DND-41 (cell line): ENCODE results near the gene PIP4K2A.

Experiments
- ATAC-seq: fragments of 200-7000 bp; cut with Tn5 transposase; 3 replicates; pipeline ENCODE4 v1.9.1; 2021; ENCODE audit warnings: low read depth; ENCODE audit not compliant: insufficient read depth
- DNase-seq: peaks from one replicate; pipeline ENCODE4 v3.0.0-alpha.2; 2020
- H2AFZ ChIP-seq: 2 replicates; pipeline ENCODE4 v1.6.0; 2012; ENCODE audit warnings: low read depth, low read length
- H3K27ac ChIP-seq: 2 replicates; pipeline ENCODE4 v1.5.1; 2012; ENCODE audit warnings: low read length, inconsistent platforms
- H3K27me3 ChIP-seq: fragments of 200-600 bp; sonication (generic); 2 replicates; pipeline ENCODE4 v1.6.0; 2012; ENCODE audit warnings: low read length, mild to moderate bottlenecking, inconsistent platforms; ENCODE audit not compliant: insufficient read depth, poor library complexity
- H3K36me3 ChIP-seq: 2 replicates; pipeline ENCODE4 v1.5.1; 2012; ENCODE audit warnings: low read length, inconsistent platforms; ENCODE audit not compliant: insufficient read depth
- H3K4me1 ChIP-seq: 2 replicates; pipeline ENCODE4 v1.5.1; 2012; ENCODE audit warnings: mild to moderate bottlenecking, low read length; ENCODE audit not compliant: insufficient read depth
- H3K4me2 ChIP-seq: 2 replicates; pipeline ENCODE4 v1.6.0; 2012; ENCODE audit warnings: mild to moderate bottlenecking, moderate library complexity, low read length, inconsistent platforms; ENCODE audit not compliant: insufficient read depth
- H3K4me3 ChIP-seq, 2 experiments: fragments of 200-600 bp in 1 of 2; shearing (Covaris generic) in 1 of 2; 2 replicates each; pipeline ENCODE4 v1.5.1; 2012 to 2016; ENCODE audit warnings: inconsistent platforms in 2 of 2, low read length in 2 of 2, mild to moderate bottlenecking in 2 of 2, low read depth in 1 of 2, moderate library complexity in 1 of 2
- H3K79me2 ChIP-seq: 2 replicates; pipeline ENCODE4 v1.6.0; 2012; ENCODE audit warnings: low read length, inconsistent platforms; ENCODE audit not compliant: insufficient read depth
- H3K9ac ChIP-seq: 2 replicates; pipeline ENCODE4 v1.6.0; 2012; ENCODE audit warnings: low read depth, mild to moderate bottlenecking, inconsistent platforms, low read length, moderate library complexity
- H3K9me3 ChIP-seq: 2 replicates; pipeline ENCODE4 v1.5.1; 2012; ENCODE audit warnings: low read length, moderate library complexity, mild to moderate bottlenecking, inconsistent platforms; ENCODE audit not compliant: insufficient read depth, severe bottlenecking
- H4K20me1 ChIP-seq: 2 replicates; pipeline ENCODE4 v1.6.0; 2012; ENCODE audit warnings: low read length; ENCODE audit not compliant: insufficient read depth
- EZH2 ChIP-seq: IDR thresholded peaks from 3 replicates; pipeline ENCODE4 v1.6.1; 2012; ENCODE audit warnings: borderline replicate concordance, low read depth, mild to moderate bottlenecking, moderate library complexity, low read length, inconsistent platforms; ENCODE audit not compliant: severe bottlenecking
- TF ChIP-seq, protein P1 (sequence below): IDR thresholded peaks from 2 replicates; pipeline ENCODE4 v1.5.1; 2012; ENCODE audit warnings: borderline replicate concordance, low read length, moderate library complexity, mild to moderate bottlenecking; ENCODE audit not compliant: poor library complexity, severe bottlenecking; ENCODE audit errors: extremely low read depth

The PIP4K2A gene

GRCh38 chr10:22609251-22609650 is 105.1 kb downstream of the PIP4K2A start:
- DNase-seq (no peak), ATAC-seq (no peak)
- no peak overlapping the region for H3K27ac ChIP-seq
- peaks cover 40% of the 10 kb centered on the region for H3K36me3 ChIP-seq
- H3K27me3 ChIP-seq: no peaks in the 10 kb centered on the region
- H3K4me2 ChIP-seq: no peak overlapping the region
- no peak overlapping the region for H3K9ac ChIP-seq
- peaks cover 52% of the 10 kb centered on the region for H3K4me1 ChIP-seq
- peaks cover 34% of the 10 kb centered on the region for H3K79me2 ChIP-seq
- no peak overlapping the region for H3K4me3 ChIP-seq
- no peak for TF ChIP-seq EZH2
- TF ChIP-seq, protein P1, sequence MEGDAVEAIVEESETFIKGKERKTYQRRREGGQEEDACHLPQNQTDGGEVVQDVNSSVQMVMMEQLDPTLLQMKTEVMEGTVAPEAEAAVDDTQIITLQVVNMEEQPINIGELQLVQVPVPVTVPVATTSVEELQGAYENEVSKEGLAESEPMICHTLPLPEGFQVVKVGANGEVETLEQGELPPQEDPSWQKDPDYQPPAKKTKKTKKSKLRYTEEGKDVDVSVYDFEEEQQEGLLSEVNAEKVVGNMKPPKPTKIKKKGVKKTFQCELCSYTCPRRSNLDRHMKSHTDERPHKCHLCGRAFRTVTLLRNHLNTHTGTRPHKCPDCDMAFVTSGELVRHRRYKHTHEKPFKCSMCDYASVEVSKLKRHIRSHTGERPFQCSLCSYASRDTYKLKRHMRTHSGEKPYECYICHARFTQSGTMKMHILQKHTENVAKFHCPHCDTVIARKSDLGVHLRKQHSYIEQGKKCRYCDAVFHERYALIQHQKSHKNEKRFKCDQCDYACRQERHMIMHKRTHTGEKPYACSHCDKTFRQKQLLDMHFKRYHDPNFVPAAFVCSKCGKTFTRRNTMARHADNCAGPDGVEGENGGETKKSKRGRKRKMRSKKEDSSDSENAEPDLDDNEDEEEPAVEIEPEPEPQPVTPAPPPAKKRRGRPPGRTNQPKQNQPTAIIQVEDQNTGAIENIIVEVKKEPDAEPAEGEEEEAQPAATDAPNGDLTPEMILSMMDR: no peak
- H3K9me3 ChIP-seq: no peaks in the 10 kb centered on the region
- H2AFZ ChIP-seq: no peak overlapping the region
- peaks cover 23% of the 10 kb centered on the region for H4K20me1 ChIP-seq

GRCh38 chr10:22607261-22607660 is 107.1 kb downstream of the PIP4K2A start:
- Histone ChIP-seq H3K27ac (no peak overlapping the region), H2AFZ (no peak overlapping the region), H3K36me3 (peaks cover 40% of the 10 kb centered on the region), H3K27me3 (no peaks in the 10 kb centered on the region), H3K4me1 (peaks cover 36% of the 10 kb centered on the region), H3K9ac (no peak overlapping the region), H3K79me2 (peaks cover 18% of the 10 kb centered on the region), H4K20me1 (peaks cover 7% of the 10 kb centered on the region), H3K4me2 (no peak overlapping the region), H3K9me3 (no peaks in the 10 kb centered on the region), H3K4me3 (no peak overlapping the region)
- ATAC-seq (no peak), DNase-seq (no peak)
- TF ChIP-seq, protein P1: no peak
- no peak for TF ChIP-seq EZH2

DNA sequence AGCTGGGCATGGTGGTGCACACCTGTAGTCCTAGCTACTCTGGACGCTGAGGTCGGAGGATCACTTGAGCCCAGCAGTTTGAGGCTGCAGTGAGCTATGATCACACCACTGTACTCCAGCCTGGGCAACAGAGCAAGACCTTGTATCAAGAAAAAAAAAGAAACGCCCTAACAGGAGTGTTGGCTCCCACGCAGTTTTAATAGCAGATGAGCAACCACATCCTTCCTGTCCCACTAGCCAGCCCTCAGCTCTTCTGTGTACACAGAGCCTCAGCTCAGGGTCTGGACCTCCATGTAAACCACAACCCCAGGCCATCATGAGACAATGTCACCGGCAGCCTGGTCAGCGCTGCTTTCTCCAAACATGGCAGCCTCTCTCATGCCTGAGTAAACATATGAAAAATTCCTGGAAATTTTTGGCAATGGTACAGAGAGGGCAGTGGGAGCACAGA is 108.2 kb downstream of the PIP4K2A start:
- Histone ChIP-seq H3K27ac (peak overlapping the region; percentile 61), H4K20me1 (peaks cover 12% of the 10 kb centered on the region), H3K4me2 (no peak overlapping the region), H3K4me1 (peaks cover 34% of the 10 kb centered on the region), H3K9me3 (no peaks in the 10 kb centered on the region), H3K4me3 (no peak overlapping the region), H3K9ac (no peak overlapping the region), H3K27me3 (no peaks in the 10 kb centered on the region), H3K36me3 (peaks cover 40% of the 10 kb centered on the region), H3K79me2 (peaks cover 16% of the 10 kb centered on the region), H2AFZ (no peak overlapping the region)
- ATAC-seq (peak; percentile 87), DNase-seq (peak; percentile 48)
- no peak for TF ChIP-seq EZH2
- TF ChIP-seq, protein P1: no peak

DNA sequence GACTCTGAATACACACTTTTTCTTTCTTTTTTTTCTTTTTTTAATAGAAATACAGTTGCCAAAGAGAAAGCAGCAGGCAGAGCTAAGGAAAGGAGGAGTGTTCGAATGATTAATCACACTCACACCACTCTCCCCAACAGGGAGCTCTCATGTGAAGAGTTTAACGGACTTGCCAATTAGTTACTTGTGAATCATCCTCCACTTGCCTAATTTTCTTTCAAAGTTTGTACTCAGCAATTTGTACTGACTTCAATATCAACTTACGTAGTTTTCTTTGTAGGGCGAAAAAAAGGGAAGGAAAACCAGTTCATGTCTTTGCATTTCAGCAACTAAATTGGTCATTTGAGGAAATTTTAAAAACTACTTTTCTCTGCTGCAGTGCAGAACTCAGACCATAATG is 109.2 kb downstream of the PIP4K2A start:
- Histone ChIP-seq H3K79me2 (peaks cover 5% of the 10 kb centered on the region), H4K20me1 (peaks cover 17% of the 10 kb centered on the region), H3K36me3 (peaks cover 46% of the 10 kb centered on the region), H3K27ac (no peak overlapping the region), H3K4me3 (no peak overlapping the region), H3K27me3 (no peaks in the 10 kb centered on the region), H2AFZ (no peak overlapping the region), H3K9ac (no peak overlapping the region), H3K4me2 (no peak overlapping the region), H3K9me3 (no peaks in the 10 kb centered on the region), H3K4me1 (peaks cover 29% of the 10 kb centered on the region)
- DNase-seq (no peak), ATAC-seq (no peak)
- TF ChIP-seq EZH2: no peak
- TF ChIP-seq, protein P1: no peak
